B cell (primary cell): ENCODE measurements around the gene IQSEC3.

ENCODE experiments used
- EZH2 ChIP-seq: IDR thresholded peaks from 2 replicates; pipeline ENCODE4 v1.6.1; 2012; ENCODE audit warnings: borderline replicate concordance, low read depth, mild to moderate bottlenecking, moderate library complexity, low read length; ENCODE audit not compliant: insufficient read depth, poor library complexity, severe bottlenecking
- TF ChIP-seq, protein P1 (sequence below): fragments of 200-600 bp; IDR thresholded peaks from one replicate; pipeline ENCODE4 v1.8.0; 2022; ENCODE audit warnings: antibody characterized with exemption, mild to moderate bottlenecking

DNA sequence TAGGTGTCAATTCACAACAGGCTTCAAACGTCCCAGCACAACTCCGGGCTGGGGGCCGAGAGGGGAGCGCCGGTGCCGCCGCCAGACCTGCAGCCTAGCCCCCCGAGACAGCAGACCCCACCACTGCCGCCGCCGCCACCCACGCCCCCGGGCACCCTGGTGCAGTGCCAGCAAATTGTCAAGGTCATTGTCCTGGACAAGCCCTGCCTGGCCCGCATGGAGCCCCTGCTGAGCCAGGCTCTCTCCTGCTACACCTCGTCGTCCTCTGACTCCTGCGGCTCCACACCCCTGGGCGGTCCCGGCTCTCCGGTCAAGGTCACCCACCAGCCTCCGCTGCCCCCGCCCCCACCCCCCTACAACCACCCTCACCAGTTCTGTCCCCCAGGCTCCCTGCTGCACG, 108.0 kb downstream of the IQSEC3 start:
- TF ChIP-seq, protein P1, sequence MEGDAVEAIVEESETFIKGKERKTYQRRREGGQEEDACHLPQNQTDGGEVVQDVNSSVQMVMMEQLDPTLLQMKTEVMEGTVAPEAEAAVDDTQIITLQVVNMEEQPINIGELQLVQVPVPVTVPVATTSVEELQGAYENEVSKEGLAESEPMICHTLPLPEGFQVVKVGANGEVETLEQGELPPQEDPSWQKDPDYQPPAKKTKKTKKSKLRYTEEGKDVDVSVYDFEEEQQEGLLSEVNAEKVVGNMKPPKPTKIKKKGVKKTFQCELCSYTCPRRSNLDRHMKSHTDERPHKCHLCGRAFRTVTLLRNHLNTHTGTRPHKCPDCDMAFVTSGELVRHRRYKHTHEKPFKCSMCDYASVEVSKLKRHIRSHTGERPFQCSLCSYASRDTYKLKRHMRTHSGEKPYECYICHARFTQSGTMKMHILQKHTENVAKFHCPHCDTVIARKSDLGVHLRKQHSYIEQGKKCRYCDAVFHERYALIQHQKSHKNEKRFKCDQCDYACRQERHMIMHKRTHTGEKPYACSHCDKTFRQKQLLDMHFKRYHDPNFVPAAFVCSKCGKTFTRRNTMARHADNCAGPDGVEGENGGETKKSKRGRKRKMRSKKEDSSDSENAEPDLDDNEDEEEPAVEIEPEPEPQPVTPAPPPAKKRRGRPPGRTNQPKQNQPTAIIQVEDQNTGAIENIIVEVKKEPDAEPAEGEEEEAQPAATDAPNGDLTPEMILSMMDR, result no peak
- TF ChIP-seq EZH2, result no peak
